Body of pancreas (tissue), 4 donors: Measurements from ENCODE around the gene SEC24D.

Experiments used
- POLR2A ChIP-seq, 3 donors: fragments of 450-650 bp; IDR thresholded peaks; one replicate each; pipeline ENCODE4 v1.6.1; 2016; ENCODE audit warnings: antibody characterized with exemption in 3 of 3, mild to moderate bottlenecking in 2 of 3
- TF ChIP-seq, protein P1 (sequence below), 7 experiments: fragments of 450-650 bp in 4 of 7; fragments of 200-600 bp in 3 of 7; sonication (generic) in 3 of 7; IDR thresholded peaks; one replicate each; pipeline ENCODE4 v1.5.1; 2016 to 2019; ENCODE audit warnings: antibody characterized with exemption in 7 of 7

DNA sequence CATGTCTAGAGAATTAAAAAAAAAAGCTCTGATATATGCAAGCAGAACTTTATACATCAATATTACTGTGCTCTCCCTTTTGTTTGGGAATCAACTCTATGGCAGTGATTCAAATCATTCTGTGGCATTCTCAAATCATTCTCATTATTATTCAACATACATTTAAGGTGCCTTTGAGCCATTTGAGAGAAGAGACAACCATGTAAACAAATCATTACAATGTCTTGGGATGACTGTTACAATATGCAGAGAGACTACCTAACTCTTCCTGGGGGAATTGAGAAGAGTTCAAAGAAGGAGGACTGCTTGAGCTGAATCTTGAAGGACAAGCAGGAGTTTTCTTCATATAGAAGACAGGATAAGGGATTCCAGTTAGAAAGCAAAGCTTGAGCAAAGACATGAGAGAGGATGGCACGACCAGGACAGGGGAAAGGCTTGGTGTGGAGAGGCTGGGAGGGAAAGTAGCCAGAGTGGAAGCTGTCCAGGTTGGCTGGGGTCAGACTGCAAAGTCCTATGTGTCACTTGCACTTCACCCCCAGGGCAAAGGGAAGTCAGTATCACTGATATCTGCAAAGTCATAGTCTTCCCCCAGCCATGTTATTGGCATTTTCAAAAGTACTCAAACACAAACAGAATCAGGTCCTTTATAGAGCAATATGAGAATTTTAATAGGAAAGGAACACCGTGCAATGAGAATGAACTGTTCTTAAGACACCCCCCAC lies 9.0 kb downstream of the SEC24D start:
- TF ChIP-seq, protein P1, sequence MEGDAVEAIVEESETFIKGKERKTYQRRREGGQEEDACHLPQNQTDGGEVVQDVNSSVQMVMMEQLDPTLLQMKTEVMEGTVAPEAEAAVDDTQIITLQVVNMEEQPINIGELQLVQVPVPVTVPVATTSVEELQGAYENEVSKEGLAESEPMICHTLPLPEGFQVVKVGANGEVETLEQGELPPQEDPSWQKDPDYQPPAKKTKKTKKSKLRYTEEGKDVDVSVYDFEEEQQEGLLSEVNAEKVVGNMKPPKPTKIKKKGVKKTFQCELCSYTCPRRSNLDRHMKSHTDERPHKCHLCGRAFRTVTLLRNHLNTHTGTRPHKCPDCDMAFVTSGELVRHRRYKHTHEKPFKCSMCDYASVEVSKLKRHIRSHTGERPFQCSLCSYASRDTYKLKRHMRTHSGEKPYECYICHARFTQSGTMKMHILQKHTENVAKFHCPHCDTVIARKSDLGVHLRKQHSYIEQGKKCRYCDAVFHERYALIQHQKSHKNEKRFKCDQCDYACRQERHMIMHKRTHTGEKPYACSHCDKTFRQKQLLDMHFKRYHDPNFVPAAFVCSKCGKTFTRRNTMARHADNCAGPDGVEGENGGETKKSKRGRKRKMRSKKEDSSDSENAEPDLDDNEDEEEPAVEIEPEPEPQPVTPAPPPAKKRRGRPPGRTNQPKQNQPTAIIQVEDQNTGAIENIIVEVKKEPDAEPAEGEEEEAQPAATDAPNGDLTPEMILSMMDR (IDR thresholded peaks at IDR 0.05), result no peak
- TF ChIP-seq POLR2A (IDR thresholded peaks at IDR 0.05), result no peak
